Spinal cord (tissue), 10 donors: ENCODE data around the gene JAML. TPM values are rescaled to one million over a fixed set of nuclear protein-coding genes. Genes with fewer than 3 reads are reported as not detected.
A peak's percentile ranks its signal among the peaks of the same experiment; 100 is the strongest.

ENCODE experiments used
- DNase-seq, 6 donors: peaks; one replicate each; pipeline versions ENCODE4 v3.0.0 to v3.0.0-alpha.2; 2013 to 2015; ENCODE audit warnings: low spot score in 6 of 6, low read depth in 4 of 6
- H3K27ac ChIP-seq: one replicate; pipeline ENCODE4 v1.5.1; 2013; ENCODE audit warnings: low read depth, low read length, control low read depth
- H3K27me3 ChIP-seq: one replicate; pipeline ENCODE4 v1.6.1; 2013; ENCODE audit warnings: low read length; ENCODE audit not compliant: control insufficient read depth, insufficient read depth
- H3K36me3 ChIP-seq: one replicate; pipeline ENCODE4 v1.6.1; 2013; ENCODE audit warnings: low read length; ENCODE audit not compliant: control insufficient read depth, insufficient read depth
- H3K4me1 ChIP-seq: one replicate; pipeline ENCODE4 v1.6.1; 2013; ENCODE audit warnings: low read length; ENCODE audit not compliant: control insufficient read depth, insufficient read depth
- H3K4me3 ChIP-seq: one replicate; pipeline ENCODE4 v1.5.1; 2013; ENCODE audit warnings: low read depth, low read length, control low read depth
- H3K9me3 ChIP-seq: one replicate; pipeline ENCODE4 v1.6.1; 2013; ENCODE audit warnings: low read length; ENCODE audit not compliant: control insufficient read depth, insufficient read depth
- WGBS: methylation state at CpG from one replicate; pipeline ENCODE4 v1.1.5; 2013; ENCODE audit warnings: missing lambda C conversion rate; ENCODE audit not compliant: insufficient coverage; 5-methylcytosine and 5-hydroxymethylcytosine counted together
- polyA plus RNA-seq, 2 donors: library from polyadenylated mRNA; unstranded; fragments of 120-200 nt; gene quantifications; one replicate each; pipeline ENCODE4 v1.2.1, GENCODE V29; 2013; ENCODE audit not compliant: insufficient read length in 2 of 2
- total RNA-seq, 2 donors: library from RNA; depleted of rRNA in 1 of 2; stranded (reverse); fragments of 120-200 nt in 1 of 2; fragments of >200 nt in 1 of 2; gene quantifications; one replicate each; pipeline versions ENCODE4 v1.2.3 to v1.2.4, GENCODE V29; 2013 to 2014
- donor health status: healthy.

JAML gene
- total and polyA plus RNA-seq, 4 donors = 0.52 to 9.2 (median 5.2) TPM

- Histone ChIP-seq H3K4me1 (peaks cover 2% of the 10 kb centered on the region), H3K4me3 (no peak overlapping the region), H3K27me3 (peaks cover 42% of the 10 kb centered on the region), H3K36me3 (no peaks in the 10 kb centered on the region), H3K9me3 (no peaks in the 10 kb centered on the region), H3K27ac (no peak overlapping the region)
- 100% methylated on average over 1 of the region's 1 CpG for WGBS
- no peak for DNase-seq
Measured at GRCh38 chr11:118259138-118259537, 34.3 kb upstream of the JAML start.

GRCh38 chr11:118258410-118258809 is 33.6 kb upstream of the JAML start:
- DNase-seq = no peak
- no peaks in the 10 kb centered on the region for H3K9me3 ChIP-seq
- H3K4me3 ChIP-seq = no peak overlapping the region
- peaks cover 34% of the 10 kb centered on the region for H3K27me3 ChIP-seq
- H3K4me1 ChIP-seq = no peaks in the 10 kb centered on the region
- H3K36me3 ChIP-seq = no peaks in the 10 kb centered on the region
- no CpG with 5 or more reads among the region's 1 CpG for WGBS
- H3K27ac ChIP-seq = no peak overlapping the region

- H3K4me1 ChIP-seq = no peaks in the 10 kb centered on the region
- H3K9me3 ChIP-seq = no peaks in the 10 kb centered on the region
- peak overlapping the region; percentile 81 for H3K4me3 ChIP-seq
- WGBS = 25% methylated on average over 1 of the region's 3 CpGs
- peaks cover 20% of the 10 kb centered on the region for H3K27me3 ChIP-seq
- DNase-seq = no peak
- no peak overlapping the region for H3K27ac ChIP-seq
- no peaks in the 10 kb centered on the region for H3K36me3 ChIP-seq
Measured at GRCh38 chr11:118252688-118253087, 27.9 kb upstream of the JAML start.

- peaks cover 26% of the 10 kb centered on the region for H3K27me3 ChIP-seq
- peak within 1 kb of the TSS; percentile 80 for H3K27ac ChIP-seq
- 4% methylated on average over 31 of the region's 33 CpGs for WGBS
- H3K4me3 ChIP-seq = peak within 1 kb of the TSS; percentile 81
- H3K9me3 ChIP-seq = no peaks in the 10 kb centered on the region
- DNase-seq = peak; percentile 87 to 98 (median 93)
- no peaks in the 10 kb centered on the region for H3K36me3 ChIP-seq
- H3K4me1 ChIP-seq = no peaks in the 10 kb centered on the region
Measured at GRCh38 chr11:118251858-118252652, 27.2 kb upstream of the JAML start, which contains the start of gene MPZL3. Gene MPZL3 (minus strand): TSS chr11:118252365. CDS start chr11:118252294, 71 bp downstream.

GRCh38 chr11:118247041-118247440 is 22.2 kb upstream of the JAML start:
- WGBS = no CpG with 5 or more reads among the region's 1 CpG
- H3K4me1 ChIP-seq = no peaks in the 10 kb centered on the region
- H3K36me3 ChIP-seq = no peaks in the 10 kb centered on the region
- H3K27me3 ChIP-seq = peaks cover 59% of the 10 kb centered on the region
- no peak overlapping the region for H3K4me3 ChIP-seq
- DNase-seq = no peak
- no peak overlapping the region for H3K27ac ChIP-seq
- H3K9me3 ChIP-seq = no peaks in the 10 kb centered on the region

- no peak overlapping the region for H3K4me3 ChIP-seq
- no peak overlapping the region for H3K27ac ChIP-seq
- H3K4me1 ChIP-seq = no peaks in the 10 kb centered on the region
- H3K36me3 ChIP-seq = no peaks in the 10 kb centered on the region
- DNase-seq = no peak
- no peaks in the 10 kb centered on the region for H3K9me3 ChIP-seq
- 88% methylated on average over 1 of the region's 3 CpGs for WGBS
- H3K27me3 ChIP-seq = peaks cover 65% of the 10 kb centered on the region
Measured at GRCh38 chr11:118245936-118246562, 21.2 kb upstream of the JAML start.

- DNase-seq = no peak
- H3K4me1 ChIP-seq = no peaks in the 10 kb centered on the region
- no peaks in the 10 kb centered on the region for H3K36me3 ChIP-seq
- H3K9me3 ChIP-seq = no peaks in the 10 kb centered on the region
- H3K27me3 ChIP-seq = peaks cover 59% of the 10 kb centered on the region
- H3K27ac ChIP-seq = no peak overlapping the region
- H3K4me3 ChIP-seq = no peak overlapping the region
- WGBS = 79% methylated on average over 3 of the region's 3 CpGs
Measured at GRCh38 chr11:118243993-118244762, 19.4 kb upstream of the JAML start.

GRCh38 chr11:118243161-118243560 is 18.4 kb upstream of the JAML start:
- Histone ChIP-seq H3K9me3 (no peaks in the 10 kb centered on the region), H3K27me3 (peaks cover 54% of the 10 kb centered on the region), H3K4me3 (no peak overlapping the region), H3K27ac (no peak overlapping the region), H3K4me1 (no peaks in the 10 kb centered on the region), H3K36me3 (no peaks in the 10 kb centered on the region)
- WGBS = 66% methylated on average over 7 of the region's 8 CpGs
- no peak for DNase-seq

GRCh38 chr11:118241764-118242098 is 16.9 kb upstream of the JAML start:
- no peaks in the 10 kb centered on the region for H3K4me1 ChIP-seq
- H3K4me3 ChIP-seq = no peak overlapping the region
- H3K36me3 ChIP-seq = no peaks in the 10 kb centered on the region
- no peak overlapping the region for H3K27ac ChIP-seq
- no peaks in the 10 kb centered on the region for H3K9me3 ChIP-seq
- peaks cover 42% of the 10 kb centered on the region for H3K27me3 ChIP-seq
- 90% methylated on average over 1 of the region's 1 CpG for WGBS
- no peak for DNase-seq
